ENCODE measurements around the gene TMCO6.

DNA sequence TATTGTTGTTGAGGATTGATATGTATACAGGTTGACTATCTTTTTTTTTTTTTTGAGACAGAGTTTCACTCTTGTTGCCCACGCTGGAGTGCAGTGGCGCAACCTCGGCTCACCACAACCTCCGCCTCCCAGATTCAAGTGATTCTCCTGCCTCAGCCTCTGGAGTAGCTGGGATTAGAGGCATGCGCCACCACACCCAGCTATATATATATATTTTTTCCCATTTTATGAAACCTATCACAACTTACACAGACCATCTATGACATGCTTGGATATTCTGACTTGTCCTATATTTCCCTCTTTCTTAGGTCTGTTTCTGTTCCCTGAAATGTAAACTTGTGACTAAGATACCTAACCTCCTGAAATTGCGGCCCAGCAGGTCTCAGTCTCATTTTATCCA is 11.3 kb upstream of the TMCO6 start:
- TF ChIP-seq CTCF (IDR thresholded peaks at IDR 0.05) (no peak), POLR2A (IDR thresholded peaks at IDR 0.05) (no peak)
